Calu3 (cell line): ENCODE measurements around the gene CXXC1. TPM values are rescaled to one million over a fixed set of nuclear protein-coding genes. Genes with fewer than 3 reads are reported as not detected.
A peak's percentile ranks its signal among the peaks of the same experiment; 100 is the strongest.

ENCODE experiments used
- BruUV-seq: library from RNA; stranded (reverse); fragments of 400-500 nt; replicated peaks from 2 replicates; lab custom pipeline; 2021; lab: Mats Ljungman, UMichigan
- CTCF ChIA-PET: fragments of 300-600 bp; sonication (Branson Sonifier 250); formaldehyde crosslinking; loops from one replicate; lab custom pipeline; 2022; ENCODE audit warnings: antibody characterized with exemption; lab: Charles Lee
- DNase-seq: peaks from one replicate; pipeline ENCODE4 v3.0.0; 2022
- H3K27ac Mint-ChIP-seq: one replicate; pipeline ENCODE4 v1.8.0; 2022; ENCODE audit warnings: mixed read lengths; ENCODE audit not compliant: unreplicated experiment
- H3K27me3 Mint-ChIP-seq: one replicate; pipeline ENCODE4 v1.8.0; 2022; ENCODE audit warnings: mixed read lengths; ENCODE audit not compliant: unreplicated experiment
- H3K36me3 Mint-ChIP-seq: one replicate; pipeline ENCODE4 v1.8.0; 2022; ENCODE audit warnings: mild to moderate bottlenecking, moderate library complexity, mixed read lengths; ENCODE audit not compliant: insufficient read depth, unreplicated experiment
- H3K4me1 Mint-ChIP-seq: one replicate; pipeline ENCODE4 v1.8.0; 2022; ENCODE audit warnings: mild to moderate bottlenecking, low read depth, mixed read lengths; ENCODE audit not compliant: unreplicated experiment
- H3K4me3 Mint-ChIP-seq: one replicate; pipeline ENCODE4 v1.8.0; 2022; ENCODE audit warnings: mild to moderate bottlenecking, low read depth, moderate library complexity, mixed read lengths; ENCODE audit not compliant: unreplicated experiment
- H3K9me3 Mint-ChIP-seq: one replicate; pipeline ENCODE4 v1.8.0; 2022; ENCODE audit warnings: low read depth, mixed read lengths; ENCODE audit not compliant: unreplicated experiment
- intact Hi-C: fragments of 100-400 bp; cut with micrococcal nuclease; formaldehyde crosslinking; loops from one replicate; pipeline ENCODE4 v1.10.0; 2022; ENCODE audit not compliant: unreplicated experiment
- total RNA-seq: library from RNA; stranded (reverse); gene quantifications from 2 replicates; pipeline ENCODE4 v1.2.3, GENCODE V29; 2022
- TF ChIP-seq, protein P1 (sequence below): fragments of 200-600 bp; IDR thresholded peaks from one replicate; pipeline ENCODE4 v1.8.0; 2022; ENCODE audit warnings: antibody characterized with exemption; ENCODE audit not compliant: unreplicated experiment

CXXC1 gene
- total RNA-seq, 1 experiment from 2014 or later = 75.1 TPM

DNA sequence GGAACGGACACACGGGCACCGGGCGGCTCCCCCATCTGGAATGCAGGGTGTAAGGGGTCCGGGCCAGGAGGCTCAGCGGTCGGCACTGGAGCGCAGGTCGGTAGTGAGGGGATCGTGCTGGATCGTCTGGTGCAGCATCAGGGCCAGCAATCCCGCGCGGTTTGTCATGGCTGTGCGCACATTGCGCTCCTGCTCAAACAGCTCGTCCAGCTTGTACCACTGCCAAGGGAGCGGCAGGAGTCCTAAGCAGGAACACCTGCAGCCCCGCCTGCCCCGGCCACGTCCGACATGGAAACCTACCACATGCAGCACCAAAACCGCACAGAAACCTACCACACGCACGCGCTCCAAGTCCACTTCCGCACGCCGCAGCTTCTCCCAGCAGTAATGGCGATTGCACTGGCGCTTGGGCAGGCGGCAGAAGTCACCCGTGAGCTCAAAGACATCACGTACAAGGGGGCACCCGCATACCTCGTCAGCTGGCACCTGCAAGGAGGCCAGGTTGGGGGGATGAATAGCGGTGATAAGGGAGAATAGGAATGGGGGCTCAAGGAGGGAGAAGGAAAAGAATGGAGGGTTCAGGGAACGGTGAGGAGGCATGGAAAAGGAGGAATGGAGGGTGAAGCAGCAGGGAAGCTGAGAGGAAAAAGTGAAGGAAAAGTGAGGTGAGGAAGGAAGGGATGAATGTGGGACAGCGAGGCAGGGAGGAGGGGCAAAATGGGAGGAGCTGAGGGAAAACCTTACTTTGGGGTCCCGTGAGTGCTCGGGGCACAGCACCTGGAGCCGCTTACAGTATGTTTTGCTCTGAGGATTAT is 4.8 kb downstream of the CXXC1 start:
- CTCF ChIA-PET = no interaction called here
- no peaks in the 10 kb centered on the region for H3K27me3 Mint-ChIP-seq
- DNase-seq = no peak
- H3K9me3 Mint-ChIP-seq = no peaks in the 10 kb centered on the region
- H3K4me1 Mint-ChIP-seq = peaks cover 42% of the 10 kb centered on the region
- peak overlapping the region; percentile 90 for H3K4me3 Mint-ChIP-seq
- H3K27ac Mint-ChIP-seq = no peak overlapping the region
- BruUV-seq = no TSS peak
- intact Hi-C loops = no loop called here
- peaks cover 59% of the 10 kb centered on the region for H3K36me3 Mint-ChIP-seq
- TF ChIP-seq, protein P1, sequence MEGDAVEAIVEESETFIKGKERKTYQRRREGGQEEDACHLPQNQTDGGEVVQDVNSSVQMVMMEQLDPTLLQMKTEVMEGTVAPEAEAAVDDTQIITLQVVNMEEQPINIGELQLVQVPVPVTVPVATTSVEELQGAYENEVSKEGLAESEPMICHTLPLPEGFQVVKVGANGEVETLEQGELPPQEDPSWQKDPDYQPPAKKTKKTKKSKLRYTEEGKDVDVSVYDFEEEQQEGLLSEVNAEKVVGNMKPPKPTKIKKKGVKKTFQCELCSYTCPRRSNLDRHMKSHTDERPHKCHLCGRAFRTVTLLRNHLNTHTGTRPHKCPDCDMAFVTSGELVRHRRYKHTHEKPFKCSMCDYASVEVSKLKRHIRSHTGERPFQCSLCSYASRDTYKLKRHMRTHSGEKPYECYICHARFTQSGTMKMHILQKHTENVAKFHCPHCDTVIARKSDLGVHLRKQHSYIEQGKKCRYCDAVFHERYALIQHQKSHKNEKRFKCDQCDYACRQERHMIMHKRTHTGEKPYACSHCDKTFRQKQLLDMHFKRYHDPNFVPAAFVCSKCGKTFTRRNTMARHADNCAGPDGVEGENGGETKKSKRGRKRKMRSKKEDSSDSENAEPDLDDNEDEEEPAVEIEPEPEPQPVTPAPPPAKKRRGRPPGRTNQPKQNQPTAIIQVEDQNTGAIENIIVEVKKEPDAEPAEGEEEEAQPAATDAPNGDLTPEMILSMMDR = no peak

GRCh38 chr18:50281972-50282520 is 5.4 kb downstream of the CXXC1 start:
- CTCF ChIA-PET = interaction anchor here (0.8 to 1.6 kb wide), 8 partner anchors 14 to 147 kb away, joined by 3 to 11 read pairs (median 4); partner anchors contain the start of gene CFAP53
- BruUV-seq = no TSS peak
- H3K4me3 Mint-ChIP-seq = peak overlapping the region; percentile 90
- intact Hi-C loops = no loop called here
- no peaks in the 10 kb centered on the region for H3K27me3 Mint-ChIP-seq
- peaks cover 41% of the 10 kb centered on the region for H3K4me1 Mint-ChIP-seq
- TF ChIP-seq, protein P1 = no peak
- H3K9me3 Mint-ChIP-seq = no peaks in the 10 kb centered on the region
- H3K27ac Mint-ChIP-seq = peak overlapping the region; percentile 89
- H3K36me3 Mint-ChIP-seq = peaks cover 52% of the 10 kb centered on the region
- DNase-seq = no peak

DNA sequence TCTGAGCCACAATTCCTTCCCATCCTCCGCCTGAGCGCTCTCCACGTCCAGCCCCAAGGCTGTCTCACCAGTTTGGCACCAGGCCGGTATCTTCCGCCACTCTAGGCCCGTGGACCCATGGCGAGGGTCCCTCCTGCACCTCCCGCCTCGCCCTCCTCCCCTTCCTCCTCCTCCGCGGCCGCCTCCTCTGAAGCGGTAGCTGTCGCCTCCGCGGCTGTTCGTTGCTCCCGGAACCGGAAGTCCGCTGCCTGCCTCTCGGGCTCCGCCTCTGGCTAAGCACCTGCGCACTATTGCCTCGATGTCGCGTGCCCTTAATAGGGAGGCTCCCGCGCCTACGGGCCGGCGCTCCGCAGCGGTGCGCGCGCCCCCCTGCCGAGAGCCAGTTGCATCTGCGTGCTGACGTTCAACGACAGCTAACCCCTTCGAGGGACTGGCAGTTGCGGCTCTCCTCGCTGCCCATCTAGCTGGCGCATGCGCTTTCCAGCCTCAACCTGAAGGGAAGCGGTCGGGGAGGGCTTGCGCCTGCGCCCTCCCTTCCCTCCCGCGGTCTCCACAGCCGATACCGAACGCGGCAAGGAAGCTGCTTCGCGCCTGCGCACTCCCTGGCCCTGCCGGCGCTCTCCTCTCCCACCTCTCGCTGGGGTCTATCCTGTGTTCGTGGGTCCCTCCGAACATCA is 6.1 kb downstream of the CXXC1 start, which contains the start of gene MBD1:
Gene MBD1 (minus strand): TSS at position 229 of the 677 bp plus-strand sequence. CDS start 1,531 bp downstream, outside the sequence.
- peaks cover 35% of the 10 kb centered on the region for H3K4me1 Mint-ChIP-seq
- intact Hi-C loops = no loop called here
- no TSS peak for BruUV-seq
- CTCF ChIA-PET = interaction anchor here (0.8 to 1.6 kb wide), 8 partner anchors 13 to 148 kb away, joined by 3 to 11 read pairs (median 4); partner anchors contain the start of gene CFAP53
- no peaks in the 10 kb centered on the region for H3K9me3 Mint-ChIP-seq
- DNase-seq = peak; percentile 96
- peaks cover 51% of the 10 kb centered on the region for H3K36me3 Mint-ChIP-seq
- TF ChIP-seq, protein P1 = no peak
- H3K27ac Mint-ChIP-seq = peak within 1 kb of the TSS; percentile 89
- no peaks in the 10 kb centered on the region for H3K27me3 Mint-ChIP-seq
- H3K4me3 Mint-ChIP-seq = peak within 1 kb of the TSS; percentile 90

- no peak for DNase-seq
- H3K36me3 Mint-ChIP-seq = peaks cover 48% of the 10 kb centered on the region
- H3K9me3 Mint-ChIP-seq = no peaks in the 10 kb centered on the region
- H3K4me1 Mint-ChIP-seq = peaks cover 30% of the 10 kb centered on the region
- CTCF ChIA-PET = interaction anchor here (1.0 to 1.6 kb wide), 5 partner anchors 13 to 81 kb away, joined by 3 to 11 read pairs (median 5); partner anchors contain the start of gene CFAP53
- peak overlapping the region; percentile 90 for H3K4me3 Mint-ChIP-seq
- no peaks in the 10 kb centered on the region for H3K27me3 Mint-ChIP-seq
- no TSS peak for BruUV-seq
- peak overlapping the region; percentile 89 for H3K27ac Mint-ChIP-seq
- intact Hi-C loops = no loop called here
- TF ChIP-seq, protein P1 = no peak
These were observed 6.7 kb downstream of the CXXC1 start for GRCh38 chr18:50280707-50281294.
